H1 (cell line): ENCODE data around the gene ALK. TPM values are rescaled to one million over a fixed set of nuclear protein-coding genes. Genes with fewer than 3 reads are reported as not detected.
A peak's percentile ranks its signal among the peaks of the same experiment; 100 is the strongest.

Experiments used
- CTCF ChIA-PET: fragments of 300-600 bp; sonication (Branson Sonifier 250); formaldehyde crosslinking; loops from one replicate; lab custom pipeline; 2021; ENCODE audit not compliant: partially characterized antibody; lab: Charles Lee
- POLR2A ChIA-PET: fragments of 300-600 bp; sonication (Branson Sonifier 250); formaldehyde crosslinking; loops from one replicate; lab custom pipeline; 2021; ENCODE audit warnings: inconsistent platforms; ENCODE audit not compliant: partially characterized antibody; lab: Charles Lee
- DNase-seq, 2 experiments: peaks; one replicate each; pipeline versions ENCODE4 v3.0.0 to v3.0.0-alpha.2; 2010 to 2022; ENCODE audit warnings: low spot score in 2 of 2, low read depth in 1 of 2, mixed read lengths in 1 of 2
- FAIRE-seq: peaks from 2 replicates; lab custom pipeline; 2011; peaks lifted over from hg19 to GRCh38; lab: Jason Lieb, UNC
- H2AFZ ChIP-seq: 2 replicates; pipeline ENCODE4 v1.8.1; 2012; ENCODE audit warnings: low read length, inconsistent platforms
- H2AK5ac ChIP-seq: 2 replicates; pipeline ENCODE4 v1.6.1; 2013; ENCODE audit warnings: low read depth, low read length
- H2BK120ac ChIP-seq: replicated peaks from 2 replicates; pipeline ENCODE3; 2013; ENCODE audit warnings: low read depth, low read length, inconsistent platforms
- H2BK12ac ChIP-seq: 2 replicates; pipeline ENCODE4 v1.6.1; 2013; ENCODE audit warnings: low read depth, low read length
- H2BK15ac ChIP-seq: 2 replicates; pipeline ENCODE4 v1.6.1; 2013; ENCODE audit warnings: low read length
- H2BK20ac ChIP-seq: 2 replicates; pipeline ENCODE4 v1.6.1; 2013; ENCODE audit warnings: low read length
- H2BK5ac ChIP-seq: 2 replicates; pipeline ENCODE4 v1.6.1; 2013; ENCODE audit warnings: low read depth, low read length
- H3K14ac ChIP-seq: 2 replicates; pipeline ENCODE4 v1.6.1; 2013; ENCODE audit warnings: inconsistent platforms; ENCODE audit not compliant: insufficient read length
- H3K18ac ChIP-seq: 2 replicates; pipeline ENCODE4 v1.6.1; 2013; ENCODE audit warnings: low read length; ENCODE audit errors: extremely low read depth
- H3K23ac ChIP-seq: 2 replicates; pipeline ENCODE4 v1.6.1; 2013; ENCODE audit warnings: inconsistent platforms; ENCODE audit not compliant: insufficient read length
- H3K23me2 ChIP-seq: 2 replicates; pipeline ENCODE4 v1.6.1; 2013; ENCODE audit warnings: low read depth, low read length
- H3K27ac ChIP-seq: 2 replicates; pipeline ENCODE4 v1.6.1; 2011; ENCODE audit warnings: low read depth, low read length, inconsistent platforms
- H3K27me3 ChIP-seq, 4 experiments: replicated peaks in 1 of 4; 1 replicate in 1 of 4; 2 replicates in 3 of 4; pipeline versions ENCODE4 v1.6.1 to v1.8.1; 2011 to 2013; ENCODE audit warnings: low read length in 3 of 4, mild to moderate bottlenecking in 3 of 4, inconsistent platforms in 2 of 4, mixed read lengths in 2 of 4, moderate library complexity in 1 of 4; ENCODE audit not compliant: control insufficient read depth in 3 of 4, insufficient read depth in 3 of 4; ENCODE audit errors: extremely low read depth in 1 of 4
- H3K36me3 ChIP-seq, 4 experiments: 2 replicates each; pipeline versions ENCODE4 v1.6.1 to v1.8.1; 2011 to 2013; ENCODE audit warnings: mild to moderate bottlenecking in 4 of 4, low read length in 3 of 4, moderate library complexity in 2 of 4, control low read depth in 1 of 4, inconsistent platforms in 1 of 4; ENCODE audit not compliant: insufficient read depth in 4 of 4, control insufficient read depth in 2 of 4
- H3K4ac ChIP-seq: replicated peaks from 2 replicates; pipeline ENCODE3; 2013; ENCODE audit warnings: low read length, low read depth, mixed read lengths, inconsistent platforms; ENCODE audit not compliant: insufficient read length
- H3K4me1 ChIP-seq, 4 experiments: replicated peaks in 1 of 4; 1 replicate in 1 of 4; 2 replicates in 3 of 4; pipeline versions ENCODE4 v1.6.1 to v1.8.1; 2011 to 2013; ENCODE audit warnings: low read length in 3 of 4, inconsistent platforms in 2 of 4, mixed read lengths in 1 of 4; ENCODE audit not compliant: insufficient read depth in 4 of 4, control insufficient read depth in 3 of 4
- H3K4me2 ChIP-seq, 2 experiments: 2 replicates each; pipeline versions ENCODE4 v1.6.1 to v1.8.1; 2011 to 2013; ENCODE audit warnings: low read depth in 2 of 2, low read length in 2 of 2, control low read depth in 1 of 2, inconsistent platforms in 1 of 2, mild to moderate bottlenecking in 1 of 2; ENCODE audit not compliant: insufficient read depth in 1 of 2
- H3K4me3 ChIP-seq, 4 experiments: fragments of 200-600, 300-600 bp in 1 of 4; sonication (generic), shearing (Covaris generic), sonication (Bioruptor Twin) in 1 of 4; 2 replicates each; pipeline versions ENCODE4 v1.5.1 to v1.8.1; 2011 to 2016; ENCODE audit warnings: low read length in 4 of 4, low read depth in 3 of 4, control low read depth in 2 of 4, inconsistent platforms in 2 of 4, mild to moderate bottlenecking in 2 of 4, mixed read lengths in 1 of 4, moderate library complexity in 1 of 4; ENCODE audit not compliant: insufficient read depth in 2 of 4; ENCODE audit errors: extremely low read depth in 1 of 4
- H3K56ac ChIP-seq: replicated peaks from 2 replicates; pipeline ENCODE3; 2013; ENCODE audit warnings: low read depth, mild to moderate bottlenecking, mixed read lengths, low read length, inconsistent platforms; ENCODE audit not compliant: insufficient read length
- H3K79me1 ChIP-seq: 2 replicates; pipeline ENCODE4 v1.6.1; 2013; ENCODE audit warnings: low read depth, low read length, control low read depth
- H3K79me2 ChIP-seq, 2 experiments: 2 replicates each; pipeline versions ENCODE4 v1.6.1 to v1.8.1; 2012 to 2013; ENCODE audit warnings: low read length in 2 of 2, mild to moderate bottlenecking in 2 of 2, inconsistent platforms in 1 of 2; ENCODE audit not compliant: insufficient read depth in 2 of 2, control insufficient read depth in 1 of 2
- H3K9ac ChIP-seq, 4 experiments: replicated peaks in 1 of 4; 1 replicate in 1 of 4; 2 replicates in 3 of 4; pipeline versions ENCODE4 v1.6.1 to v1.8.1; 2011 to 2013; ENCODE audit warnings: low read depth in 3 of 4, low read length in 3 of 4, control low read depth in 2 of 4, mild to moderate bottlenecking in 2 of 4, moderate library complexity in 2 of 4, inconsistent platforms in 1 of 4; ENCODE audit errors: extremely low read depth in 1 of 4
- H3K9me3 ChIP-seq, 2 experiments: 2 replicates each; pipeline versions ENCODE4 v1.6.1 to v1.8.1; 2012 to 2013; ENCODE audit warnings: mild to moderate bottlenecking in 2 of 2, moderate library complexity in 2 of 2, control low read depth in 1 of 2, inconsistent platforms in 1 of 2, low read depth in 1 of 2, low read length in 1 of 2, mixed read lengths in 1 of 2; ENCODE audit not compliant: insufficient read depth in 2 of 2
- H4K20me1 ChIP-seq, 2 experiments: replicated peaks in 1 of 2; 2 replicates each; pipeline versions ENCODE3 to v1.8.1; 2011 to 2013; ENCODE audit warnings: inconsistent platforms in 2 of 2, low read length in 2 of 2, mild to moderate bottlenecking in 1 of 2; ENCODE audit not compliant: insufficient read depth in 2 of 2, control insufficient read depth in 1 of 2
- H4K5ac ChIP-seq: 2 replicates; pipeline ENCODE4 v1.6.1; 2013; ENCODE audit warnings: low read length, low read depth, mixed read lengths, inconsistent platforms; ENCODE audit not compliant: insufficient read length
- H4K8ac ChIP-seq: 2 replicates; pipeline ENCODE4 v1.8.0; 2013; ENCODE audit warnings: mild to moderate bottlenecking, moderate library complexity, low read length, inconsistent platforms; ENCODE audit not compliant: insufficient read depth; ENCODE audit errors: extremely low read depth
- H4K91ac ChIP-seq: replicated peaks from 2 replicates; pipeline ENCODE3; 2013; ENCODE audit warnings: low read length, mixed read lengths, inconsistent platforms; ENCODE audit not compliant: insufficient read length
- ASH2L ChIP-seq: fragments of 200-600, 300-600 bp; sonication (generic); IDR thresholded peaks from one replicate; pipeline ENCODE4 v1.7.1; 2017; ENCODE audit warnings: low read length
- BACH1 ChIP-seq: IDR thresholded peaks from 2 replicates; pipeline ENCODE4 v1.6.1; 2012; ENCODE audit warnings: low read length, improper control_type of control experiment
- E2F6 ChIP-seq: IDR thresholded peaks from 2 replicates; pipeline ENCODE4 v1.6.1; 2012; ENCODE audit warnings: inconsistent platforms
- FOSL1 ChIP-seq: IDR thresholded peaks from 2 replicates; pipeline ENCODE4 v1.6.1; 2011; ENCODE audit warnings: mild to moderate bottlenecking, low read depth, low read length, moderate library complexity; ENCODE audit not compliant: insufficient read depth
- JUN ChIP-seq: IDR thresholded peaks from 2 replicates; pipeline ENCODE4 v1.6.1; 2011; ENCODE audit warnings: low read depth, mild to moderate bottlenecking, improper control_type of control experiment, low read length
- MAFK ChIP-seq: IDR thresholded peaks from 2 replicates; pipeline ENCODE4 v1.6.1; 2012; ENCODE audit warnings: low read depth, mild to moderate bottlenecking, improper control_type of control experiment, low read length
- MAX ChIP-seq: IDR thresholded peaks from 2 replicates; pipeline ENCODE4 v1.6.1; 2012; ENCODE audit warnings: inconsistent platforms
- POLR2A ChIP-seq, 2 experiments: IDR thresholded peaks; 1 replicate in 1 of 2; 2 replicates in 1 of 2; pipeline ENCODE4 v1.6.1; 2011; ENCODE audit warnings: low read depth in 2 of 2, low read length in 2 of 2, mild to moderate bottlenecking in 2 of 2; ENCODE audit errors: control extremely low read depth in 1 of 2
- RBBP5 ChIP-seq: IDR thresholded peaks from 2 replicates; pipeline ENCODE4 v1.7.1; 2012; ENCODE audit warnings: low read depth, mild to moderate bottlenecking, inconsistent platforms, low read length, moderate library complexity, borderline replicate concordance
- RFX5 ChIP-seq: IDR thresholded peaks from 2 replicates; pipeline ENCODE4 v1.6.1; 2011; ENCODE audit warnings: low read depth, low read length, improper control_type of control experiment, borderline replicate concordance
- SAP30 ChIP-seq: fragments of 300-600 bp; sonication (generic); IDR thresholded peaks from 2 replicates; pipeline ENCODE4 v1.7.1; 2012; ENCODE audit warnings: low read length, moderate library complexity, mild to moderate bottlenecking, inconsistent platforms; ENCODE audit not compliant: insufficient read depth, insufficient replicate concordance
- SIN3A ChIP-seq, 2 experiments: IDR thresholded peaks in 1 of 2; conservative IDR thresholded peaks in 1 of 2; 2 replicates each; pipeline ENCODE4 v1.6.1; 2011 to 2012; ENCODE audit warnings: low read length in 2 of 2, improper control_type of control experiment in 1 of 2, low read depth in 1 of 2, mild to moderate bottlenecking in 1 of 2
- SP1 ChIP-seq: IDR thresholded peaks from 2 replicates; pipeline ENCODE4 v1.6.1; 2011; ENCODE audit warnings: low read depth, low read length
- SP4 ChIP-seq: IDR thresholded peaks from 2 replicates; pipeline ENCODE4 v1.6.1; 2012; ENCODE audit warnings: low read length, inconsistent platforms
- TBP ChIP-seq: IDR thresholded peaks from 2 replicates; pipeline ENCODE4 v1.6.1; 2011; ENCODE audit warnings: low read depth, low read length, improper control_type of control experiment
- WGBS, 2 experiments: shearing (Covaris generic) in 1 of 2; methylation state at CpG; one replicate each; pipeline versions ENCODE4 v1.1.6 to v1.1.7; 2013 to 2015; ENCODE audit warnings: low lambda C conversion rate in 2 of 2, mixed read lengths in 2 of 2, inconsistent platforms in 1 of 2, low coverage in 1 of 2, missing lambda C conversion rate in 1 of 2; ENCODE audit not compliant: insufficient replicate concordance in 2 of 2, insufficient coverage in 1 of 2, insufficient read length in 1 of 2; ENCODE audit errors: extremely low coverage in 1 of 2, missing lambda C conversion rate in 1 of 2; 5-methylcytosine and 5-hydroxymethylcytosine counted together
- polyA plus RNA-seq, 7 experiments: library from polyadenylated mRNA; depleted of rRNA in 3 of 7; stranded (reverse) in 5 of 7; unstranded in 2 of 7; fragments of >200 nt in 5 of 7; fragments of 200-250 nt in 2 of 7; gene quantifications; 1 replicate in 5 of 7; 2 replicates in 1 of 7; 4 replicates in 1 of 7; pipeline versions ENCODE4 v1.2.1 to v1.2.3, GENCODE V29; 2011 to 2013; ENCODE audit warnings: missing spikeins in 2 of 7, mixed read lengths in 2 of 7
- total RNA-seq: library from RNA; stranded (reverse); fragmentation: NEBNext Ultra II Directional; extraction: Animal tissue kit (Norgen Biotek cat#: 25700); gene quantifications from 2 replicates; pipeline ENCODE4 v1.2.1, GENCODE V29; 2021

The ALK gene
- total and polyA plus RNA-seq, 2 of the 8 experiments (the other 6 are each of a cell fraction or from before 2014, with no cell fraction given) = 0.02 to 0.09 TPM

GRCh38 chr2:29174937-29175336, 746.4 kb downstream of the ALK start:
- Histone ChIP-seq H3K9me3 (no peaks in the 10 kb centered on the region), H2BK12ac (no peak overlapping the region), H3K4me1 (no peaks in the 10 kb centered on the region), H2BK15ac (no peak overlapping the region), H3K4me2 (no peak overlapping the region), H2BK5ac (no peak overlapping the region), H3K27me3 (0 out of 7 replicates have a peak, but pooled peaks cover 0 to 2% (median 0%) of the 10 kb centered on the region in 4 experiments), H4K91ac (no peak overlapping the region), H3K18ac (no peak overlapping the region), H2AK5ac (no peak overlapping the region), H4K20me1 (no peaks in the 10 kb centered on the region), H2AFZ (no peak overlapping the region), H3K27ac (no peak overlapping the region), H3K79me2 (no peaks in the 10 kb centered on the region), H4K8ac (no peak overlapping the region), H4K5ac (no peak overlapping the region), H3K79me1 (no peaks in the 10 kb centered on the region), H3K14ac (no peak overlapping the region), H3K4ac (no peak overlapping the region), H3K36me3 (no peaks in the 10 kb centered on the region), H3K9ac (no peak overlapping the region), H3K4me3 (no peak overlapping the region), H2BK120ac (no peak overlapping the region), H2BK20ac (no peak overlapping the region), H3K56ac (no peak overlapping the region), H3K23me2 (no peaks in the 10 kb centered on the region), H3K23ac (no peak overlapping the region)
- no peak for DNase-seq
- CTCF ChIA-PET = no interaction called here
- FAIRE-seq = peak; percentile 32
- POLR2A ChIA-PET = interaction anchor here (0.9 kb wide), 1 partner anchor 273 kb away, joined by 4 read pairs; no protein-coding TSS in a partner anchor
- WGBS, 2 experiments = 61% methylated on average over 2 of the region's 2 CpGs; no CpG with 5 or more reads in 1 of the 2 experiments
- TF ChIP-seq TBP (no peak), SP1 (no peak), POLR2A (IDR thresholded peaks at IDR 0.05; ENCODE audit: control extremely low read depth in 1 of 2, low read depth in 2 of 2, low read length in 2 of 2) (no peak), FOSL1 (no peak), MAX (no peak), SAP30 (no peak), BACH1 (no peak), RBBP5 (no peak), SP4 (no peak), E2F6 (no peak), RFX5 (no peak), SIN3A (conservative IDR thresholded peaks at IDR 0.05 in 1 of 2, IDR thresholded peaks at IDR 0.05 in 1 of 2; ENCODE audit: low read depth in 1 of 2, low read length in 2 of 2) (no peak), MAFK (no peak), JUN (no peak), ASH2L (no peak)
